Astrocyte (in vitro differentiated cells and primary cell): Measurements from ENCODE around the gene NELFA. TPM values are rescaled to one million over a fixed set of nuclear protein-coding genes. Genes with fewer than 3 reads are reported as not detected.

Experiments
- DNase-seq: peaks from one replicate; pipeline ENCODE4 v3.0.0-alpha.2; 2010; ENCODE audit warnings: low read depth
- FAIRE-seq: peaks from 2 replicates; lab custom pipeline; 2011; peaks lifted over from hg19 to GRCh38; lab: Jason Lieb, UNC
- H2AFZ ChIP-seq: 2 replicates; pipeline ENCODE4 v1.6.0; 2012; ENCODE audit warnings: low read depth, low read length, inconsistent platforms
- H3K27ac ChIP-seq: 2 replicates; pipeline ENCODE4 v1.5.1; 2011; ENCODE audit warnings: low read depth, low read length, inconsistent platforms
- H3K27me3 ChIP-seq: 2 replicates; pipeline ENCODE4 v1.6.0; 2011; ENCODE audit warnings: low read length, inconsistent platforms; ENCODE audit not compliant: insufficient read depth
- H3K36me3 ChIP-seq: 2 replicates; pipeline ENCODE4 v1.5.1; 2011; ENCODE audit warnings: low read length, inconsistent platforms; ENCODE audit not compliant: insufficient read depth
- H3K4me1 ChIP-seq: 2 replicates; pipeline ENCODE4 v1.5.1; 2011; ENCODE audit warnings: low read length, inconsistent platforms; ENCODE audit not compliant: insufficient read depth
- H3K4me2 ChIP-seq: 2 replicates; pipeline ENCODE4 v1.6.0; 2012; ENCODE audit warnings: low read length, inconsistent platforms
- H3K4me3 ChIP-seq: 2 replicates; pipeline ENCODE4 v1.5.1; 2011; ENCODE audit warnings: low read depth, mild to moderate bottlenecking, low read length, inconsistent platforms; ENCODE audit not compliant: insufficient read depth
- H3K79me2 ChIP-seq: 2 replicates; pipeline ENCODE4 v1.6.0; 2012; ENCODE audit warnings: mild to moderate bottlenecking, low read length, inconsistent platforms; ENCODE audit not compliant: insufficient read depth
- H3K9ac ChIP-seq: 2 replicates; pipeline ENCODE4 v1.6.0; 2012; ENCODE audit warnings: mild to moderate bottlenecking, low read length, inconsistent platforms
- H3K9me3 ChIP-seq: 2 replicates; pipeline ENCODE4 v1.5.1; 2012; ENCODE audit warnings: low read depth, mild to moderate bottlenecking, low read length, inconsistent platforms; ENCODE audit not compliant: insufficient read depth
- H4K20me1 ChIP-seq: 2 replicates; pipeline ENCODE4 v1.6.0; 2012; ENCODE audit warnings: low read length, inconsistent platforms; ENCODE audit not compliant: insufficient read depth
- H3K27ac Mint-ChIP-seq: one replicate; pipeline ENCODE4 v1.8.0; 2021; ENCODE audit warnings: mild to moderate bottlenecking, mixed read lengths; ENCODE audit not compliant: unreplicated experiment
- H3K27me3 Mint-ChIP-seq: one replicate; pipeline ENCODE4 v1.8.0; 2021; ENCODE audit warnings: low read depth, mixed read lengths; ENCODE audit not compliant: unreplicated experiment
- H3K36me3 Mint-ChIP-seq: one replicate; pipeline ENCODE4 v1.8.0; 2021; ENCODE audit warnings: low read depth, mixed read lengths; ENCODE audit not compliant: unreplicated experiment
- H3K4me1 Mint-ChIP-seq: one replicate; pipeline ENCODE4 v1.8.0; 2021; ENCODE audit warnings: low read depth, mixed read lengths; ENCODE audit not compliant: unreplicated experiment
- H3K4me3 Mint-ChIP-seq: one replicate; pipeline ENCODE4 v1.8.0; 2021; ENCODE audit warnings: mild to moderate bottlenecking, moderate library complexity, mixed read lengths; ENCODE audit not compliant: unreplicated experiment
- H3K9me3 Mint-ChIP-seq: one replicate; pipeline ENCODE4 v1.8.0; 2021; ENCODE audit warnings: mild to moderate bottlenecking, mixed read lengths; ENCODE audit not compliant: unreplicated experiment
- CTCF ChIP-seq: IDR thresholded peaks from 2 replicates; pipeline ENCODE4 v1.5.1; 2011; ENCODE audit warnings: low read depth, mild to moderate bottlenecking, inconsistent platforms, low read length, moderate library complexity; ENCODE audit not compliant: insufficient read depth
- EZH2 ChIP-seq: IDR thresholded peaks from 2 replicates; pipeline ENCODE4 v1.6.1; 2012; ENCODE audit warnings: mild to moderate bottlenecking, low read length, inconsistent platforms; ENCODE audit not compliant: insufficient read depth
- total RNA-seq: library from RNA; stranded (reverse); gene quantifications from 2 replicates; pipeline ENCODE4 v1.2.1, GENCODE V29; 2021

NELFA gene
- total RNA-seq, 1 donor from 2014 or later, result 24.5 TPM

GRCh38 chr4:1968686-1969295, 40.0 kb downstream of the NELFA start:
- Mint-ChIP-seq H3K36me3 (peaks cover 9% of the 10 kb centered on the region), H3K9me3 (peaks cover 5% of the 10 kb centered on the region), H3K27ac (no peak overlapping the region), H3K4me1 (peaks cover 3% of the 10 kb centered on the region), H3K27me3 (no peaks in the 10 kb centered on the region), H3K4me3 (no peak overlapping the region)
- no peak for DNase-seq
- H4K20me1 ChIP-seq, result peaks cover 12% of the 10 kb centered on the region
- H3K27me3 ChIP-seq, result no peaks in the 10 kb centered on the region
- no peaks in the 10 kb centered on the region for H3K9me3 ChIP-seq
- H3K79me2 ChIP-seq, result peaks cover 11% of the 10 kb centered on the region
- H3K4me1 ChIP-seq, result no peaks in the 10 kb centered on the region
- no peak overlapping the region for H3K9ac ChIP-seq
- no peak overlapping the region for H3K27ac ChIP-seq
- FAIRE-seq, result no peak
- TF ChIP-seq EZH2 (no peak), CTCF (no peak)
- H3K36me3 ChIP-seq, result peaks cover 19% of the 10 kb centered on the region
- no peak overlapping the region for H3K4me3 ChIP-seq
- H3K4me2 ChIP-seq, result no peak overlapping the region
- no peak overlapping the region for H2AFZ ChIP-seq

- FAIRE-seq (no peak), DNase-seq (peak; percentile 36)
- Histone ChIP-seq H3K4me3 (no peak overlapping the region), H2AFZ (no peak overlapping the region), H3K36me3 (peaks cover 23% of the 10 kb centered on the region), H3K4me1 (no peaks in the 10 kb centered on the region), H3K9me3 (no peaks in the 10 kb centered on the region), H4K20me1 (peaks cover 12% of the 10 kb centered on the region), H3K27ac (no peak overlapping the region), H3K27me3 (no peaks in the 10 kb centered on the region), H3K79me2 (peaks cover 5% of the 10 kb centered on the region), H3K9ac (no peak overlapping the region), H3K4me2 (no peak overlapping the region)
- H3K27me3 Mint-ChIP-seq, result no peaks in the 10 kb centered on the region
- H3K27ac Mint-ChIP-seq, result no peak overlapping the region
- H3K4me1 Mint-ChIP-seq, result peaks cover 3% of the 10 kb centered on the region
- H3K4me3 Mint-ChIP-seq, result no peak overlapping the region
- no peak for TF ChIP-seq CTCF
- TF ChIP-seq EZH2, result no peak
- H3K9me3 Mint-ChIP-seq, result peaks cover 5% of the 10 kb centered on the region
- H3K36me3 Mint-ChIP-seq, result peaks cover 11% of the 10 kb centered on the region
Observed at GRCh38 chr4:1967512-1968149, 41.1 kb downstream of the NELFA start.

- H3K9me3 Mint-ChIP-seq, result peaks cover 5% of the 10 kb centered on the region
- no peak overlapping the region for H3K9ac ChIP-seq
- peaks cover 6% of the 10 kb centered on the region for H4K20me1 ChIP-seq
- no peak overlapping the region for H3K4me3 ChIP-seq
- TF ChIP-seq EZH2, result no peak
- no peak for TF ChIP-seq CTCF
- H3K4me1 Mint-ChIP-seq, result peaks cover 9% of the 10 kb centered on the region
- peaks cover 5% of the 10 kb centered on the region for H3K79me2 ChIP-seq
- H3K4me3 Mint-ChIP-seq, result no peak overlapping the region
- H3K27me3 ChIP-seq, result no peaks in the 10 kb centered on the region
- no peak overlapping the region for H2AFZ ChIP-seq
- DNase-seq, result no peak
- H3K27ac ChIP-seq, result no peak overlapping the region
- H3K27ac Mint-ChIP-seq, result no peak overlapping the region
- FAIRE-seq, result no peak
- no peaks in the 10 kb centered on the region for H3K27me3 Mint-ChIP-seq
- H3K9me3 ChIP-seq, result no peaks in the 10 kb centered on the region
- peaks cover 27% of the 10 kb centered on the region for H3K36me3 ChIP-seq
- peaks cover 11% of the 10 kb centered on the region for H3K4me1 ChIP-seq
- no peak overlapping the region for H3K4me2 ChIP-seq
- peaks cover 12% of the 10 kb centered on the region for H3K36me3 Mint-ChIP-seq
Observed at GRCh38 chr4:1964971-1965370, 43.8 kb downstream of the NELFA start.
